HCT116 (cell line): ENCODE measurements around the gene SFRP4. TPM values are rescaled to one million over a fixed set of nuclear protein-coding genes. Genes with fewer than 3 reads are reported as not detected.

Experiments
- ATAC-seq: fragments of 200-7000 bp; cut with Tn5 transposase; 2 replicates; pipeline ENCODE4 v1.9.1; 2020; ENCODE audit warnings: mild to moderate bottlenecking, moderate library complexity
- BruUV-seq: library from RNA; stranded (reverse); fragments of 400-500 nt; replicated peaks from 2 replicates; lab custom pipeline; 2021; lab: Mats Ljungman, UMichigan
- CTCF ChIA-PET: fragments of 300-600 bp; sonication (Branson Sonifier 250); formaldehyde crosslinking; loops from one replicate; lab custom pipeline; 2021; ENCODE audit warnings: antibody characterized with exemption; lab: Charles Lee
- POLR2A ChIA-PET: fragments of 300-600, 350-600 bp; sonication (Branson Sonifier 250); formaldehyde crosslinking; loops from one replicate; lab custom pipeline; 2021; ENCODE audit warnings: antibody characterized with exemption; lab: Charles Lee
- RAD21 ChIA-PET, 2 experiments: fragments of 300-600 bp; sonication (Branson Sonifier 250); formaldehyde crosslinking; loops; one replicate each; lab custom pipeline; 2023; ENCODE audit warnings: low total read pairs in 2 of 2; ENCODE audit not compliant: uncharacterized antibody in 2 of 2, unreplicated experiment in 2 of 2, low non-redundant PET in 1 of 2; lab: Charles Lee
- DNase-seq: peaks from one replicate; pipeline ENCODE4 v3.0.0-alpha.2; 2010; ENCODE audit warnings: low read depth, low spot score
- H2AFZ ChIP-seq: fragments of 200-600 bp; shearing (Covaris generic), sonication (generic); 2 replicates; pipeline ENCODE4 v1.6.1; 2017; ENCODE audit warnings: low read depth, mixed run types, mixed read lengths, antibody characterized with exemption, low read length; ENCODE audit not compliant: poor library complexity, severe bottlenecking
- H3K27ac ChIP-seq: 2 replicates; pipeline ENCODE4 v1.5.1; 2012; ENCODE audit warnings: low read depth, low read length
- H3K27me3 ChIP-seq: fragments of 200-600 bp; sonication (generic); 2 replicates; pipeline ENCODE4 v1.6.1; 2016; ENCODE audit warnings: mixed run types, low read length, mixed read lengths; ENCODE audit not compliant: insufficient read depth
- H3K36me3 ChIP-seq, 2 experiments: fragments of 200-500 bp in 1 of 2; fragments of 200-600 bp in 1 of 2; sonication (Bioruptor generic) in 1 of 2; sonication (generic) in 1 of 2; 2 replicates each; pipeline versions ENCODE4 v1.5.1 to v1.6.1; 2014 to 2016; ENCODE audit warnings: low read length in 2 of 2, inconsistent platforms in 1 of 2, mixed read lengths in 1 of 2, mixed run types in 1 of 2; ENCODE audit not compliant: insufficient read depth in 2 of 2, control insufficient read depth in 1 of 2
- H3K4me1 ChIP-seq, 2 experiments: fragments of 200-600 bp in 1 of 2; sonication (generic) in 1 of 2; 2 replicates each; pipeline versions ENCODE4 v1.5.1 to v1.6.1; 2012 to 2017; ENCODE audit warnings: low read length in 2 of 2, inconsistent platforms in 1 of 2, mild to moderate bottlenecking in 1 of 2, mixed read lengths in 1 of 2, mixed run types in 1 of 2, moderate library complexity in 1 of 2; ENCODE audit not compliant: insufficient read depth in 2 of 2, control insufficient read depth in 1 of 2
- H3K4me2 ChIP-seq: fragments of 200-600 bp; sonication (generic); 2 replicates; pipeline ENCODE4 v1.6.1; 2017; ENCODE audit warnings: mixed run types, low read length, mixed read lengths
- H3K4me3 ChIP-seq, 2 experiments: fragments of 200-600 bp in 1 of 2; sonication (generic) in 1 of 2; replicated peaks in 1 of 2; 2 replicates each; pipeline ENCODE4 v1.5.1; 2011 to 2016; ENCODE audit warnings: low read length in 2 of 2, control low read depth in 1 of 2, low read depth in 1 of 2, mild to moderate bottlenecking in 1 of 2, mixed read lengths in 1 of 2, mixed run types in 1 of 2
- H3K79me2 ChIP-seq: fragments of 200-600 bp; sonication (generic); 2 replicates; pipeline ENCODE4 v1.6.1; 2017; ENCODE audit warnings: mild to moderate bottlenecking, mixed run types, low read length, moderate library complexity, mixed read lengths; ENCODE audit not compliant: insufficient read depth
- H3K9ac ChIP-seq: fragments of 200-600 bp; sonication (generic); 2 replicates; pipeline ENCODE4 v1.6.1; 2016; ENCODE audit warnings: low read length, mixed read lengths
- H3K9me2 ChIP-seq: fragments of 200-600 bp; sonication (generic), shearing (Covaris generic); 2 replicates; pipeline ENCODE4 v1.6.1; 2017; ENCODE audit warnings: mixed run types, mild to moderate bottlenecking, moderate library complexity; ENCODE audit not compliant: insufficient read depth
- H3K9me3 ChIP-seq, 2 experiments: fragments of 200-500 bp in 1 of 2; fragments of 200-600 bp in 1 of 2; sonication (Bioruptor generic) in 1 of 2; sonication (generic) in 1 of 2; 2 replicates each; pipeline ENCODE4 v1.6.1; 2014 to 2017; ENCODE audit warnings: low read length in 2 of 2, mixed read lengths in 2 of 2, inconsistent platforms in 1 of 2, low read depth in 1 of 2, mild to moderate bottlenecking in 1 of 2, mixed run types in 1 of 2, moderate library complexity in 1 of 2; ENCODE audit not compliant: control insufficient read depth in 1 of 2, insufficient read depth in 1 of 2
- H4K20me1 ChIP-seq: fragments of 200-600 bp; sonication (generic), shearing (Covaris generic); 2 replicates; pipeline ENCODE4 v1.6.1; 2017; ENCODE audit warnings: mixed run types, mild to moderate bottlenecking, moderate library complexity; ENCODE audit not compliant: insufficient read depth
- EGR1 ChIP-seq: IDR thresholded peaks from 2 replicates; pipeline ENCODE4 v1.6.1; 2012; ENCODE audit warnings: low read depth
- ELF1 ChIP-seq: IDR thresholded peaks from 2 replicates; pipeline ENCODE4 v1.6.1; 2012; ENCODE audit warnings: low read depth, borderline replicate concordance
- EZH2 ChIP-seq: fragments of 200-600 bp; sonication (generic); IDR thresholded peaks from 2 replicates; pipeline ENCODE4 v1.6.1; 2017; ENCODE audit warnings: antibody characterized with exemption, mixed run types
- EZH2phosphoT487 ChIP-seq: fragments of 200-600 bp; IDR thresholded peaks from 2 replicates; pipeline ENCODE4 v1.6.1; 2018; ENCODE audit warnings: antibody characterized with exemption, borderline replicate concordance
- POLR2A ChIP-seq: IDR thresholded peaks from 2 replicates; pipeline ENCODE4 v1.7.0; 2011; ENCODE audit warnings: borderline replicate concordance; ENCODE audit not compliant: insufficient read depth, insufficient read length; ENCODE audit errors: extremely low read depth
- RAD21 ChIP-seq: IDR thresholded peaks from 2 replicates; pipeline ENCODE4 v1.6.1; 2012; ENCODE audit warnings: low read depth, mild to moderate bottlenecking
- SIN3A ChIP-seq: IDR thresholded peaks from 2 replicates; pipeline ENCODE4 v1.6.1; 2012; ENCODE audit warnings: low read depth
- TCF7L2 ChIP-seq: IDR thresholded peaks from 2 replicates; pipeline ENCODE4 v1.7.0; 2011; ENCODE audit warnings: borderline replicate concordance, inconsistent platforms; ENCODE audit not compliant: insufficient read depth, insufficient read length; ENCODE audit errors: extremely low read depth
- ZFX ChIP-seq: fragments of 450-650 bp; IDR thresholded peaks from 2 replicates; pipeline ENCODE4 v1.6.1; 2017
- intact Hi-C: fragments of 100-400 bp; cut with micrococcal nuclease; formaldehyde crosslinking; loops from 2 replicates; pipeline ENCODE4 v1.10.0; 2022
- total RNA-seq: library from RNA; stranded (reverse); gene quantifications from one replicate; pipeline ENCODE4 v1.2.1, GENCODE V29; 2021; ENCODE audit not compliant: unreplicated experiment
- TF ChIP-seq, protein P1 (sequence below): IDR thresholded peaks from 2 replicates; pipeline ENCODE4 v1.6.1; 2012; ENCODE audit warnings: low read depth
- TF ChIP-seq, protein P2 (sequence below), 3 experiments: fragments of 200-600 bp in 1 of 3; sonication (generic) in 1 of 3; IDR thresholded peaks in 2 of 3; conservative IDR thresholded peaks in 1 of 3; 2 replicates each; pipeline ENCODE4 v1.5.1; 2012 to 2017; ENCODE audit warnings: low read depth in 2 of 3, low read length in 2 of 3, antibody characterized with exemption in 1 of 3, borderline replicate concordance in 1 of 3, control low read depth in 1 of 3, mild to moderate bottlenecking in 1 of 3, mixed read lengths in 1 of 3, mixed run types in 1 of 3, moderate library complexity in 1 of 3; ENCODE audit not compliant: insufficient read depth in 1 of 3
- TF ChIP-seq, protein P3 (sequence below): IDR thresholded peaks from 2 replicates; pipeline ENCODE4 v1.6.1; 2012
- TF ChIP-seq, protein P4 (sequence below): IDR thresholded peaks from 2 replicates; pipeline ENCODE4 v1.6.1; 2012

SFRP4 gene
- total RNA-seq, 1 experiment from 2014 or later, result 0.25 TPM

DNA sequence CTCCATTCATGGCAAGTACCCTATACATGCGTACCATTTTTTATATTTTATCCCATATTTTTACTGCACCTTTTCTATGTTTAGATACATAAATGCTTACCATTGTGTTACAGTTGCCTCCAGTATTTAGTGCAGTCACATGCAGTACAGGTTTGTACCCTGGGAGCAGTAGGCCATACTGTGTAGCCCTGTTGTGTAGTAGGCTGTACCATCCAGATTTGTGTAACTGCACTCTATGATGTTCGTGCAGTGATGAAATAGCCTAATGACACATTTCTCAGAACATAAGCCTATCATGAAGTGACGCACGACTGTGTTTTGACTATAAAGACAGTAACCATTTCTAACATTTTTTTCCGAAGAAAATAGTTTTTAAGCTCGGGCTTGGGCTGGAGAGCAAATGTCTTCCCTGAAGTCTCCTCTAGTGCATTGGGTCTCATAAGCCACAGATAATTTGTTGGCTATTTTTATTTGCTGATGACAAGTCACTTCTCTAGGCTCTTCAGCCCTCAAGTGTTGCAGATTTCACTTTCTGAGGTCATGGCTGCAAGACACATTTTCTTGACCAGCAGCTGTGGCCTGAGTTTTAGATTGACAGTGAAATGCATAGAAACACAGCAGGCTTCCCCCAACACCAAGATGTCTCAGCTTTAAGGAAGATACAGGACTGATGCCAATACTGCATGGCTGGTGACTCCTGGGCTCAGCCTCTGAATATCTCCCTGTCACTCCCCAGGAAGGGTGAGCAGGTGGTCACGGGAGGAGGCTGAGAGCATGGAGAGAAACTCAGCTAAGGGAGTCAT lies 30.7 kb upstream of the SFRP4 start (continued):
- TF ChIP-seq, protein P1, sequence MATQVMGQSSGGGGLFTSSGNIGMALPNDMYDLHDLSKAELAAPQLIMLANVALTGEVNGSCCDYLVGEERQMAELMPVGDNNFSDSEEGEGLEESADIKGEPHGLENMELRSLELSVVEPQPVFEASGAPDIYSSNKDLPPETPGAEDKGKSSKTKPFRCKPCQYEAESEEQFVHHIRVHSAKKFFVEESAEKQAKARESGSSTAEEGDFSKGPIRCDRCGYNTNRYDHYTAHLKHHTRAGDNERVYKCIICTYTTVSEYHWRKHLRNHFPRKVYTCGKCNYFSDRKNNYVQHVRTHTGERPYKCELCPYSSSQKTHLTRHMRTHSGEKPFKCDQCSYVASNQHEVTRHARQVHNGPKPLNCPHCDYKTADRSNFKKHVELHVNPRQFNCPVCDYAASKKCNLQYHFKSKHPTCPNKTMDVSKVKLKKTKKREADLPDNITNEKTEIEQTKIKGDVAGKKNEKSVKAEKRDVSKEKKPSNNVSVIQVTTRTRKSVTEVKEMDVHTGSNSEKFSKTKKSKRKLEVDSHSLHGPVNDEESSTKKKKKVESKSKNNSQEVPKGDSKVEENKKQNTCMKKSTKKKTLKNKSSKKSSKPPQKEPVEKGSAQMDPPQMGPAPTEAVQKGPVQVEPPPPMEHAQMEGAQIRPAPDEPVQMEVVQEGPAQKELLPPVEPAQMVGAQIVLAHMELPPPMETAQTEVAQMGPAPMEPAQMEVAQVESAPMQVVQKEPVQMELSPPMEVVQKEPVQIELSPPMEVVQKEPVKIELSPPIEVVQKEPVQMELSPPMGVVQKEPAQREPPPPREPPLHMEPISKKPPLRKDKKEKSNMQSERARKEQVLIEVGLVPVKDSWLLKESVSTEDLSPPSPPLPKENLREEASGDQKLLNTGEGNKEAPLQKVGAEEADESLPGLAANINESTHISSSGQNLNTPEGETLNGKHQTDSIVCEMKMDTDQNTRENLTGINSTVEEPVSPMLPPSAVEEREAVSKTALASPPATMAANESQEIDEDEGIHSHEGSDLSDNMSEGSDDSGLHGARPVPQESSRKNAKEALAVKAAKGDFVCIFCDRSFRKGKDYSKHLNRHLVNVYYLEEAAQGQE, result no peak

DNA sequence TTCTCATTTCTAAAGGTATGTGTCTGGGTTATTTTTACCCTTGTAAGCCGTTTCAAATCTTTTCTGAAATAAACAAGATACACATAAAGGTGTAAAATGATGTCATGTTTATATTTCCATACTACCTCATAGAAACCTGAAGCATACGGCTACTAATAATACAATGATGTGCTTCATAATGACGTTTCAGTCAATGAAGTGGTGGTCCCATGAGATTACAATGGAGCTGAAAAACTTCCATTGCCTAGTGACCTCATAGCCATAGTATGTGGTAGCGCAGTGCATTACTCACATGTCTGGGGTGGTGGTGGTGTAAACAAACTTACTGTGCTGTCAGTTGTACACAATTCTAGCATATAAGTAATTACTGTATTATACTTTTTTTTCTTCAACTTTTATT lies 28.7 kb upstream of the SFRP4 start:
- ChIA-PET CTCF (no interaction called here), RAD21 (no interaction called here), POLR2A (no interaction called here)
- TF ChIP-seq, protein P2, sequence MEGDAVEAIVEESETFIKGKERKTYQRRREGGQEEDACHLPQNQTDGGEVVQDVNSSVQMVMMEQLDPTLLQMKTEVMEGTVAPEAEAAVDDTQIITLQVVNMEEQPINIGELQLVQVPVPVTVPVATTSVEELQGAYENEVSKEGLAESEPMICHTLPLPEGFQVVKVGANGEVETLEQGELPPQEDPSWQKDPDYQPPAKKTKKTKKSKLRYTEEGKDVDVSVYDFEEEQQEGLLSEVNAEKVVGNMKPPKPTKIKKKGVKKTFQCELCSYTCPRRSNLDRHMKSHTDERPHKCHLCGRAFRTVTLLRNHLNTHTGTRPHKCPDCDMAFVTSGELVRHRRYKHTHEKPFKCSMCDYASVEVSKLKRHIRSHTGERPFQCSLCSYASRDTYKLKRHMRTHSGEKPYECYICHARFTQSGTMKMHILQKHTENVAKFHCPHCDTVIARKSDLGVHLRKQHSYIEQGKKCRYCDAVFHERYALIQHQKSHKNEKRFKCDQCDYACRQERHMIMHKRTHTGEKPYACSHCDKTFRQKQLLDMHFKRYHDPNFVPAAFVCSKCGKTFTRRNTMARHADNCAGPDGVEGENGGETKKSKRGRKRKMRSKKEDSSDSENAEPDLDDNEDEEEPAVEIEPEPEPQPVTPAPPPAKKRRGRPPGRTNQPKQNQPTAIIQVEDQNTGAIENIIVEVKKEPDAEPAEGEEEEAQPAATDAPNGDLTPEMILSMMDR (IDR thresholded peaks at IDR 0.05 in 2 of 3, conservative IDR thresholded peaks at IDR 0.05 in 1 of 3; ENCODE audit: borderline replicate concordance in 1 of 3, insufficient read depth in 1 of 3, low read depth in 2 of 3, low read length in 2 of 3), result no peak
- no peak for TF ChIP-seq TCF7L2
- TF ChIP-seq EZH2, result no peak
- TF ChIP-seq, protein P3, sequence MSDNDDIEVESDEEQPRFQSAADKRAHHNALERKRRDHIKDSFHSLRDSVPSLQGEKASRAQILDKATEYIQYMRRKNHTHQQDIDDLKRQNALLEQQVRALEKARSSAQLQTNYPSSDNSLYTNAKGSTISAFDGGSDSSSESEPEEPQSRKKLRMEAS, result no peak
- TF ChIP-seq, protein P1, result no peak
- TF ChIP-seq ZFX, result no peak
- no peak for TF ChIP-seq RAD21
- TF ChIP-seq ELF1, result no peak
- TF ChIP-seq SIN3A, result no peak
- no peak for TF ChIP-seq POLR2A
- TF ChIP-seq EZH2phosphoT487, result no peak
- TF ChIP-seq EGR1, result no peak
- TF ChIP-seq, protein P4, sequence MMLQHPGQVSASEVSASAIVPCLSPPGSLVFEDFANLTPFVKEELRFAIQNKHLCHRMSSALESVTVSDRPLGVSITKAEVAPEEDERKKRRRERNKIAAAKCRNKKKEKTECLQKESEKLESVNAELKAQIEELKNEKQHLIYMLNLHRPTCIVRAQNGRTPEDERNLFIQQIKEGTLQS, result no peak
- Histone ChIP-seq H3K9me3 (no peaks in the 10 kb centered on the region), H2AFZ (no peak overlapping the region), H3K4me1 (peaks cover 9 to 14% of the 10 kb centered on the region in 2 experiments), H3K4me3 (no peak overlapping the region), H3K79me2 (peaks cover 16% of the 10 kb centered on the region; the same call in 1 of the 2 replicates), H3K36me3 (no peaks in the 10 kb centered on the region), H4K20me1 (no peaks in the 10 kb centered on the region), H3K27me3 (no peaks in the 10 kb centered on the region), H3K9me2 (no peaks in the 10 kb centered on the region), H3K4me2 (no peak overlapping the region), H3K27ac (no peak overlapping the region), H3K9ac (no peak overlapping the region)
- BruUV-seq, result no TSS peak
- DNase-seq (no peak), ATAC-seq (no peak)
- intact Hi-C loops, result no loop called here
